ENCODE results near the gene CDCA4. TPM values are rescaled to one million over a fixed set of nuclear protein-coding genes. Genes with fewer than 3 reads are reported as not detected.

Gene CDCA4
- total and polyA plus RNA-seq, 2 donors = 9.4 to 20.4 TPM

GRCh38 chr14:104979758-104980610, 40.9 kb downstream of the CDCA4 start:
- WGBS = 72% methylated on average over 19 of the region's 19 CpGs
- Histone ChIP-seq H3K4me3 (ENCODE audit: low read depth, low read length) (no peak overlapping the region), H3K36me3 (ENCODE audit: insufficient read depth) (no peaks in the 10 kb centered on the region), H3K27ac (ENCODE audit: low read depth) (no peak overlapping the region), H3K4me1 (ENCODE audit: insufficient read depth) (peaks cover 2% of the 10 kb centered on the region)
- no peak for DNase-seq (ENCODE audit: extremely low spot score)

GRCh38 chr14:104978746-104979691, 41.9 kb downstream of the CDCA4 start:
- peak overlapping the region; percentile 40 for H3K4me3 ChIP-seq (ENCODE audit: low read depth, low read length)
- no peaks in the 10 kb centered on the region for H3K4me1 ChIP-seq (ENCODE audit: insufficient read depth)
- H3K36me3 ChIP-seq (ENCODE audit: insufficient read depth) = no peaks in the 10 kb centered on the region
- 57% methylated on average over 32 of the region's 32 CpGs for WGBS
- no peak for DNase-seq (ENCODE audit: extremely low spot score)
- H3K27ac ChIP-seq (ENCODE audit: low read depth) = no peak overlapping the region

GRCh38 chr14:104977681-104978653, 42.9 kb downstream of the CDCA4 start, which contains the start of gene AHNAK2:
Gene AHNAK2 (minus strand): TSS chr14:104978374. CDS start chr14:104978237, 137 bp downstream.
- H3K4me1 ChIP-seq (ENCODE audit: insufficient read depth) = no peaks in the 10 kb centered on the region
- peak within 1 kb of the TSS; percentile 40 for H3K4me3 ChIP-seq (ENCODE audit: low read depth, low read length)
- no peak for DNase-seq (ENCODE audit: extremely low spot score)
- H3K27ac ChIP-seq (ENCODE audit: low read depth) = no peak within 1 kb of the TSS
- WGBS = 3% methylated on average over 111 of the region's 111 CpGs
- H3K36me3 ChIP-seq (ENCODE audit: insufficient read depth) = no peaks in the 10 kb centered on the region

- no peak for DNase-seq (ENCODE audit: extremely low spot score)
- H3K27ac ChIP-seq (ENCODE audit: low read depth) = no peak overlapping the region
- H3K4me3 ChIP-seq (ENCODE audit: low read depth, low read length) = no peak overlapping the region
- H3K4me1 ChIP-seq (ENCODE audit: insufficient read depth) = no peaks in the 10 kb centered on the region
- WGBS = 66% methylated on average over 11 of the region's 11 CpGs
- H3K36me3 ChIP-seq (ENCODE audit: insufficient read depth) = no peaks in the 10 kb centered on the region
Measured at GRCh38 chr14:104977008-104977680, 43.7 kb downstream of the CDCA4 start.

- no peaks in the 10 kb centered on the region for H3K36me3 ChIP-seq (ENCODE audit: insufficient read depth)
- no peak overlapping the region for H3K27ac ChIP-seq (ENCODE audit: low read depth)
- no peak for DNase-seq (ENCODE audit: extremely low spot score)
- 49% methylated on average over 21 of the region's 21 CpGs for WGBS
- no peak overlapping the region for H3K4me3 ChIP-seq (ENCODE audit: low read depth, low read length)
- H3K4me1 ChIP-seq (ENCODE audit: insufficient read depth) = no peaks in the 10 kb centered on the region
Measured at GRCh38 chr14:104976198-104977007, 44.5 kb downstream of the CDCA4 start.

DNA sequence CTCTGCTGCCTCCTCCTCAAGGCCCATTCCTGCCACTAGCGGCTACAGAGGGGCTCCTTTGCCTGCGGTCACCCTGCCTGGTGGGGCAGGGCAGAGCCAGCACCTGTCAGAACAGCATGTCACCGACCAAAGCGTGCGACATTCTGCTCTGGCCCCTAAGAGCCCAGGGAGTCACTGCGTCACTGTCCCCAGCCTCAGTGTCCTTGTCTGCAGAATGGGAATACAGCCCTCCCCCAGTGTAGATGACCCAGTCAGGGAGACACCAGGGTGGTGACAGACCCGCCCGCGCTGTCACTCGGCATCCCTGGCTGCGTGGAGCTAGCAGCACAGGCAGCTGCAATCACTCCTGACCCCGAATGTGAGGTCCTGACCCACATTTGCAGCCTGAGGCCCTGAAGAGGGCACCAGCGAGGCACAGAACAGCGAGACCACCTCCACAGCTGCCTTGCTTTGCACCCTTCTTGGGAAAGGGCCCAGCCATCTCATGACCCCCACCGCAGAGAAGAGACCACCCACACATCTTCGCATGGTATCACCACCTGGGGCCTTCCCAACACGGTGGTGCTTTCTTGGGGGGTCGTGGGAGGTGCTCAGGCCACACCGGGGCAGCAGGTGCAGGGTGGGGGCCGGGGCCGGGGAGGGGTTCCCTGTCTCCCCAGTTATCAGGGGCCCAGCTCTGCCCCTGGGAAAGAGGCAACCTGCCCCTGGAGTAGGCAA, 45.2 kb downstream of the CDCA4 start:
- WGBS = 65% methylated on average over 21 of the region's 21 CpGs
- no peak overlapping the region for H3K4me3 ChIP-seq (ENCODE audit: low read depth, low read length)
- DNase-seq (ENCODE audit: extremely low spot score) = no peak
- H3K36me3 ChIP-seq (ENCODE audit: insufficient read depth) = no peaks in the 10 kb centered on the region
- no peak overlapping the region for H3K27ac ChIP-seq (ENCODE audit: low read depth)
- H3K4me1 ChIP-seq (ENCODE audit: insufficient read depth) = no peaks in the 10 kb centered on the region

GRCh38 chr14:104974665-104975390, 46.1 kb downstream of the CDCA4 start:
- H3K36me3 ChIP-seq (ENCODE audit: insufficient read depth) = no peaks in the 10 kb centered on the region
- no peaks in the 10 kb centered on the region for H3K4me1 ChIP-seq (ENCODE audit: insufficient read depth)
- 96% methylated on average over 14 of the region's 14 CpGs for WGBS
- H3K27ac ChIP-seq (ENCODE audit: low read depth) = no peak overlapping the region
- DNase-seq (ENCODE audit: extremely low spot score) = no peak
- no peak overlapping the region for H3K4me3 ChIP-seq (ENCODE audit: low read depth, low read length)

GRCh38 chr14:104974146-104974541, 46.7 kb downstream of the CDCA4 start:
- Histone ChIP-seq H3K4me3 (ENCODE audit: low read depth, low read length) (no peak overlapping the region), H3K27ac (ENCODE audit: low read depth) (no peak overlapping the region)

GRCh38 chr14:104973385-104974145, 47.3 kb downstream of the CDCA4 start:
- Histone ChIP-seq H3K4me1 (ENCODE audit: insufficient read depth) (no peaks in the 10 kb centered on the region), H3K36me3 (ENCODE audit: insufficient read depth) (no peaks in the 10 kb centered on the region), H3K4me3 (ENCODE audit: low read depth, low read length) (no peak overlapping the region), H3K27ac (ENCODE audit: low read depth) (peak overlapping the region; percentile 75)
- WGBS = 12% methylated on average over 23 of the region's 23 CpGs
- no peak for DNase-seq (ENCODE audit: extremely low spot score)

More at GRCh38 chr14:104974146-104974541, 46.7 kb downstream of the CDCA4 start:
- 37% methylated on average over 13 of the region's 13 CpGs for WGBS
- no peaks in the 10 kb centered on the region for H3K36me3 ChIP-seq (ENCODE audit: insufficient read depth)
- no peak for DNase-seq (ENCODE audit: extremely low spot score)
- H3K4me1 ChIP-seq (ENCODE audit: insufficient read depth) = no peaks in the 10 kb centered on the region

DNA sequence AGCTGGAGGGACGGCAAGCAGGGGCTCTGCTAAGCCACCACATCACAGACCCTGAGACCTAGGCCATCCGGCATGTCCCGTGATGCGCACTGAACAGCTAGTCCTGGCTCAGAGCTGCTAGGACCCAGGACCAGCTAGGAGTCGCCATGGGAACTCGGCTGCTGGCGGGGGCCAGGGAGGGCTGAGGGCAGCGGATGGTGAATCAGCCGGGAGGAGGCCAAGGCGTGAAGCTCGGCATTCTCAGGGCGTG, 47.8 kb downstream of the CDCA4 start:
- H3K27ac ChIP-seq (ENCODE audit: low read depth) = peak overlapping the region; percentile 87
- H3K36me3 ChIP-seq (ENCODE audit: insufficient read depth) = no peaks in the 10 kb centered on the region
- no peak for DNase-seq (ENCODE audit: extremely low spot score)
- 20% methylated on average over 12 of the region's 12 CpGs for WGBS
- no peaks in the 10 kb centered on the region for H3K4me1 ChIP-seq (ENCODE audit: insufficient read depth)
- H3K4me3 ChIP-seq (ENCODE audit: low read depth, low read length) = no peak overlapping the region

All from urinary bladder (tissue), 4 donors.